Fibroblast of villous mesenchyme (primary cell): ENCODE results near the gene KAZN. TPM values are rescaled to one million over a fixed set of nuclear protein-coding genes. Genes with fewer than 3 reads are reported as not detected.

Source experiments
- DNase-seq: peaks from one replicate; pipeline ENCODE4 v3.0.0-alpha.2; 2010; ENCODE audit warnings: low read depth
- H3K4me3 ChIP-seq: 2 replicates; pipeline ENCODE4 v1.5.1; 2011; ENCODE audit warnings: low read depth, mild to moderate bottlenecking, low read length
- total RNA-seq: library from RNA; depleted of rRNA; stranded (reverse); fragments of >200 nt; gene quantifications from 2 replicates; pipeline ENCODE4 v1.2.3, GENCODE V29; 2012
- TF ChIP-seq, protein P1 (sequence below): IDR thresholded peaks from 2 replicates; pipeline ENCODE4 v1.5.1; 2012; ENCODE audit warnings: low read depth, mild to moderate bottlenecking, low read length; ENCODE audit not compliant: insufficient read depth

KAZN gene
- total RNA-seq, 1 donor: 8.6 TPM

DNA sequence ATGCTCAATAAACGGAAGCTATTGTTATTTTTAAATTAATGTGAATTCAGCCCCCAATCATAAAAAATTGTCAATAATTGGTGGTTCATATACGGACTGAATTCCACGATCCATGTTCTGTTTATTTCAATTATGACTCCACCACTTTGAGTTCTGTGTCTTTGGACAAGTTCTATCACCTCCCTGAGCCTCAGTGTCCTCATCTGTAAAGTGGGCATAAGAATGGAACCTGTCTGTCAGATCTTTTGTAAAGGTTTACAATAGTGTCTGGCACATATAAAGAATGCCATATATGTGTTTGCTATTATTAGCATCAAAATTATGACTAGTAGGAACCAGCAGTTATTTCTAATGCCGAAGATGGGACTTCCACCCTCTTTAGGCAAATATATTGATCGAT lies 183.3 kb downstream of the KAZN start:
- DNase-seq: no peak
- TF ChIP-seq, protein P1, sequence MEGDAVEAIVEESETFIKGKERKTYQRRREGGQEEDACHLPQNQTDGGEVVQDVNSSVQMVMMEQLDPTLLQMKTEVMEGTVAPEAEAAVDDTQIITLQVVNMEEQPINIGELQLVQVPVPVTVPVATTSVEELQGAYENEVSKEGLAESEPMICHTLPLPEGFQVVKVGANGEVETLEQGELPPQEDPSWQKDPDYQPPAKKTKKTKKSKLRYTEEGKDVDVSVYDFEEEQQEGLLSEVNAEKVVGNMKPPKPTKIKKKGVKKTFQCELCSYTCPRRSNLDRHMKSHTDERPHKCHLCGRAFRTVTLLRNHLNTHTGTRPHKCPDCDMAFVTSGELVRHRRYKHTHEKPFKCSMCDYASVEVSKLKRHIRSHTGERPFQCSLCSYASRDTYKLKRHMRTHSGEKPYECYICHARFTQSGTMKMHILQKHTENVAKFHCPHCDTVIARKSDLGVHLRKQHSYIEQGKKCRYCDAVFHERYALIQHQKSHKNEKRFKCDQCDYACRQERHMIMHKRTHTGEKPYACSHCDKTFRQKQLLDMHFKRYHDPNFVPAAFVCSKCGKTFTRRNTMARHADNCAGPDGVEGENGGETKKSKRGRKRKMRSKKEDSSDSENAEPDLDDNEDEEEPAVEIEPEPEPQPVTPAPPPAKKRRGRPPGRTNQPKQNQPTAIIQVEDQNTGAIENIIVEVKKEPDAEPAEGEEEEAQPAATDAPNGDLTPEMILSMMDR: no peak
- no peak overlapping the region for H3K4me3 ChIP-seq

DNA sequence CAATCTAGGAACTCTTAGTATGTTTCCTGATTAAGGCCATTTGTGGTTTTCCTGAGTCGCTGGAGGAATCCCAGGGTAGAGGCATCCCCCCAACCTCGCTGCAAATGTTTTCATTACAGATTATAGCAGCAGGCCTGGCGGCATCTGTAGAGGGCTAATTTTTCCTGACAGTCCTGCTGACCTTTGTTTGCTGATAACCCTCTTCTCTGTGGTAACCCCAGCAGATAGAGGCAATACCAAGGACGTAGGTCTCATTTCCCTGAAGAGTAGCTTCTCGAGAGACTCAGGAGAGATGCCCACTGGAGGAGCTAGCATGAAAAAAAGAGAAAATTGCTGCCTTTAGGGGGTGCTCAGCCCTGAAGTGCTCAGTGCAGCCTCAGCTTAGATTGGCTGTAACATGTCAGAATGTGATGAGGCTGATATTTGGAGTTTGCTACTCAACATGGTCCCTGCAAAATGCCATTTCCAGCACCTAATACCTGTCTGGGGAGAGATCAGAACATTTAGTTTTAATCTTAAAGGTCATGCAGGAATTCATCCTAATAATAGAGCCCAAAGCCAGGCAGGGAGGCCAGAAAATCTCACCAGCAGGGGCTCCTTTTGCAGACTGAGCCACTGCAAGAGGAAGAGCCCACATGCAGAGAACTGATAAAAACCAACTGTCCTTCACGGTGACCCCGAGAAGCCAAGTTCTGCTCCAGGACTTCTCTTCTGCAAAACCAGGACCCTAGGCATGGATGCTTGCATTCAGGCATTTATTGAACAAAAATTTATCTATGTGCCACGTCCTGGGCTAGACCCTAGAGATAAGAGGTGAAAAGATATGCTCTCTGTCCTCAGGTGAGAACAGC lies 184.5 kb downstream of the KAZN start:
- no peak overlapping the region for H3K4me3 ChIP-seq
- TF ChIP-seq, protein P1: peak; percentile 13
- DNase-seq: no peak

DNA sequence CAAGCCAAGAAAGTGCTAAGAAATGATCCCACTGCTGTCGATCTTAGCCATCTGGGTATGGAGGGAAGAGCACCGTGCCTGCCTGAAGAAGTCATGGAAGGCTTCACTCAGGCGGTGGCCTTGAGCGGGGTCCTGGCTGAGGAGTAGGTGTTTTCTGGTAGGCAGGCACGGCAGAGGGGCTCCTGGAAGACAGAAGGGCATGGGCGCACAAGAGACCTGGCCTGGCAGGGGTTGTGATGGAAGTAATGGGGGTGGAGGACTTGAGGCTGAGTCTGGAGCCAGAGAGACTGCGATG lies 185.1 kb downstream of the KAZN start:
- H3K4me3 ChIP-seq: no peak overlapping the region
- TF ChIP-seq, protein P1: no peak
- no peak for DNase-seq

DNA sequence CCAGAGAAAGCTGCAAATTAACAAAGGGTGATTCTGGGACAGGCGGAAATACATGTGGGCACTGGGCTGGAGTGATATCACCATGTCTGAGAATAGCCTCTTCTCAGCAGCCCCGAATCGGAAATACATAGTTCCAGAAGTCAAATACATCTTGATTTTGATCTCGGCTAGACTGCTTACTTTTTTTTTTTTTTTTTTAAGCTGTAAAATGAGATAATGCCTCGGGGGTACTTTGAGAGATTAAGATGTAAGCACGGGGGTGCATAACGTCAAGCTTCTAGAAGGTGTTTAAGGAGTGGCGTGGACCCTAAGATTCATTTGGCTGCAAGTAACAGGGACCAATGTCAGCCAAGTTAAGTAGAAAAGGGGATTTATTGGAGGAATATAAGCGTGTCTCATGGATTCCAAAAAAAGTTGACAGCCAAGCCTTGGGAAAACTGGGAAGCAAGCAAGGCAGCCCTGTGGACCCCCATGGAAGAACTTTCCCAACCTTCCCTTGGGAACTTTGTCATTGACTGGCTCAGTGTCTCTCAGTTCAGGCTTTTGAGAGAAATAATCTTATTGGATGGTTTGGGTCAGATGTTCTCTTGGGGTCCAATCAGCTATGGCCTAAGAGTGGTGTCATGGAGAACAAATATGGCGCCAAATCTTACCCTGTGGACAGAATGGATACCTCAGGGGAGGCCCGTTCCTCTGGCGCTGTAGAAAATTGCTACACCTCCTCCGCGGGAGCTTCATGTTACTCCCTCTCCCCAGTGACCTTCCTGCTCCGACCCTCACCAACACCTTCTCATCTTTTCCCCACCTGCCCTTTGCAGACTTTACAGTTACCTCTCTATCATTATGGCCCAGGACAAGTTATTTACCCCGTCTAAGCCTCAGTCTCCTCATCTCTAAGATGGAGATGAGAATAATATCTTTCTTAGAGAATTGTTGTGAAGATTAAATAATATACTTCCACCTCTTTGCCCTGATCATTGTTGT lies 186.6 kb downstream of the KAZN start:
- DNase-seq: no peak
- no peak overlapping the region for H3K4me3 ChIP-seq
- TF ChIP-seq, protein P1: no peak

DNA sequence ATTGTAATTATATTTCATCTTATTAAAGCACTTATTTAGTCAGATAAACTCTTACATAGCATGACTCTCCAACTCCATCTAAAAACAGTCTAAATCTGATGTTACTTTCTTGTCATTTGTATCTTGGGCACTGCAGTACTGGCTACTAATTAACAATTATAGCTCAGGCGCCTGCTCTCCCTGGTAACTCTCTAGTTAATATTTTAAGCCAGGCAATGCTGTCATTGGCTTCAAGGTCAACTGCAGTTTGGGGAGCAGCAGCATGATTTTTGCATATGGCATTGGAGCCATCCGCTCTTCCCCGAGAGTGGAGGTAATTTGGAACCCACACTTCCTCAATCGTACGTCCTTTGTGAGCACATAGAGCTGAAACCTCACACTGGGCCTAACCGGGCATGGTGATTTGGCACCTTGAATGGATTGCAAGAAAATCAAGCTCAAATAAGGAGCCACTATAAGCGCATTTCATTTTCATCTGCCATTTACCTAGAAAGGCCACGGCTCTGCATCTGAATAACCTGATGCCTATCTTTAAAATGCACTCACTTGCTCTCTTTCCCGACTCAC lies 187.7 kb downstream of the KAZN start:
- H3K4me3 ChIP-seq: no peak overlapping the region
- DNase-seq: no peak
- TF ChIP-seq, protein P1: no peak

DNA sequence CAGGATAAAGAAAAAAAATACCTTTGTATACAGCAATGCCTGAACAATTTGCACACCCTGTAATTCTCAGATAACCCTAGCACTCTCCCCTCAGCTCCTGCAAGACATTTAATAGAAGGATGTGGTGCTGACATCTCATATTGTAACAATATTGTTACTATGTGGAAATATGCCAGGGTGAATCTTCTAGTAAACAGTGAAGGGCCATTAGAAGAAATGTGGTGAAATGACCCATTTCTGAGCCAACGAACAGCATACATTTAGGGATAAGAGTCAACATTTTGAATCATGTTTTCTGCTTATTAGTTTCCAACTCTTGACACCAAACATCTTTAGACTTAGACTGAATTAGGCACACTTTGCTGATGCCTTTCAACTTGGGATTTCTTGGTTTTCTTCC lies 188.2 kb downstream of the KAZN start:
- no peak overlapping the region for H3K4me3 ChIP-seq
- DNase-seq: no peak
- TF ChIP-seq, protein P1: no peak
